HepG2 (cell line): ENCODE results near the gene OLR1. TPM values are rescaled to one million over a fixed set of nuclear protein-coding genes. Genes with fewer than 3 reads are reported as not detected.

Experiments used
- BCLAF1 ChIP-seq: fragments of 450-650 bp; IDR thresholded peaks from 2 replicates; pipeline ENCODE4 v1.6.1; 2017; ENCODE audit warnings: mild to moderate bottlenecking
- BHLHE40 ChIP-seq: IDR thresholded peaks from 2 replicates; pipeline ENCODE4 v1.6.1; 2011; ENCODE audit warnings: low read length, improper control_type of control experiment
- E2F5 ChIP-seq: sonication (generic); formaldehyde crosslinking; conservative IDR thresholded peaks from 2 replicates; pipeline ENCODE4 v1.4.0; 2020; ENCODE audit warnings: missing genetic modification reagents
- FOXO4 ChIP-seq: sonication (generic); formaldehyde crosslinking; conservative IDR thresholded peaks from 2 replicates; pipeline ENCODE4 v1.8.1; 2023; ENCODE audit warnings: missing genetic modification reagents
- HNRNPK ChIP-seq: fragments of 200-400 bp; formaldehyde crosslinking; IDR thresholded peaks from 2 replicates; pipeline ENCODE4 v1.6.1; 2018; ENCODE audit warnings: low read length, low read depth, moderate library complexity, mild to moderate bottlenecking; ENCODE audit not compliant: poor library complexity, severe bottlenecking
- IKZF4 ChIP-seq: sonication (generic); formaldehyde crosslinking; IDR thresholded peaks from 2 replicates; pipeline ENCODE4 v1.5.1; 2020; ENCODE audit warnings: borderline replicate concordance, mild to moderate bottlenecking, low read depth, missing genetic modification reagents; ENCODE audit errors: not compliant biosample characterization
- NCOA1 ChIP-seq: sonication (generic); formaldehyde crosslinking; IDR thresholded peaks from 2 replicates; pipeline ENCODE4 v1.9.0; 2021; ENCODE audit warnings: missing genetic modification reagents
- NFE2L1 ChIP-seq: sonication (generic); formaldehyde crosslinking; IDR thresholded peaks from 2 replicates; pipeline ENCODE4 v1.4.0; 2020; ENCODE audit warnings: missing genetic modification reagents, mild to moderate bottlenecking, borderline replicate concordance
- ONECUT2 ChIP-seq: sonication (generic); formaldehyde crosslinking; IDR thresholded peaks from 2 replicates; pipeline ENCODE4 v1.4.0; 2020; ENCODE audit warnings: missing genetic modification reagents
- PTBP1 ChIP-seq: fragments of 200-400 bp; formaldehyde crosslinking; IDR thresholded peaks from 2 replicates; pipeline ENCODE4 v1.6.1; 2018; ENCODE audit warnings: low read length, low read depth; ENCODE audit not compliant: poor library complexity, severe bottlenecking
- RBM22 ChIP-seq: fragments of 200-400 bp; formaldehyde crosslinking; optimal IDR thresholded peaks from 2 replicates; pipeline ENCODE3; 2017; ENCODE audit warnings: mild to moderate bottlenecking, low read length, moderate library complexity
- SIX1 ChIP-seq: sonication (generic); formaldehyde crosslinking; IDR thresholded peaks from 2 replicates; pipeline ENCODE4 v1.4.0; 2020; ENCODE audit warnings: missing genetic modification reagents, borderline replicate concordance
- SKI ChIP-seq: fragments of 450-650 bp; IDR thresholded peaks from one replicate; pipeline ENCODE4 v1.6.1; 2018; ENCODE audit warnings: mild to moderate bottlenecking; ENCODE audit not compliant: partially characterized antibody
- SRY ChIP-seq: sonication (generic); formaldehyde crosslinking; IDR thresholded peaks from 2 replicates; pipeline ENCODE4 v1.8.0; 2022; ENCODE audit warnings: mild to moderate bottlenecking, missing genetic modification reagents
- THAP11 ChIP-seq: IDR thresholded peaks from 2 replicates; pipeline ENCODE4 v1.6.1; 2016; ENCODE audit warnings: missing biosample characterization, missing genetic modification reagents
- ZFP41 ChIP-seq: sonication (generic); formaldehyde crosslinking; IDR thresholded peaks from 2 replicates; pipeline ENCODE4 v1.4.0; 2020; ENCODE audit warnings: mild to moderate bottlenecking, missing genetic modification reagents, borderline replicate concordance
- ZNF17 ChIP-seq: sonication (generic); formaldehyde crosslinking; IDR thresholded peaks from 2 replicates; pipeline ENCODE4 v1.5.0; 2020; ENCODE audit warnings: mild to moderate bottlenecking, missing genetic modification reagents
- ZNF337 ChIP-seq: sonication (generic); formaldehyde crosslinking; IDR thresholded peaks from 2 replicates; pipeline ENCODE4 v1.5.1; 2020; ENCODE audit warnings: missing genetic modification reagents, low read depth, mild to moderate bottlenecking, borderline replicate concordance
- ZNF367 ChIP-seq: sonication (generic); formaldehyde crosslinking; IDR thresholded peaks from 2 replicates; pipeline ENCODE4 v1.4.0; 2020; ENCODE audit warnings: missing genetic modification reagents, borderline replicate concordance
- ZNF644 ChIP-seq: IDR thresholded peaks from 2 replicates; pipeline ENCODE4 v1.6.1; 2016; ENCODE audit warnings: low read depth
- polyA plus RNA-seq, 8 experiments: library from polyadenylated mRNA; depleted of rRNA in 3 of 8; stranded (reverse) in 7 of 8; unstranded in 1 of 8; fragments of >200 nt; fragmentation: Illumina TruSeq in 4 of 8; extraction: Trizol in 4 of 8; gene quantifications; 2 replicates each; pipeline versions ENCODE4 v1.2.1 to v1.2.3, GENCODE V29; 2011 to 2016; ENCODE audit warnings: low read depth in 4 of 8, missing spikeins in 1 of 8, mixed read lengths in 1 of 8; ENCODE audit not compliant: insufficient read depth in 1 of 8
- total RNA-seq, 5 experiments: library from RNA; depleted of rRNA; stranded (reverse); fragments of >200 nt; fragmentation: Illumina TruSeq; extraction: Trizol; gene quantifications; 2 replicates each; pipeline ENCODE4 v1.2.3, GENCODE V29; 2016; ENCODE audit warnings: low read depth in 1 of 5
- TF ChIP-seq, protein P1 (sequence below): sonication (generic); formaldehyde crosslinking; IDR thresholded peaks from 2 replicates; pipeline ENCODE4 v1.4.0; 2020; ENCODE audit warnings: missing genetic modification reagents
- TF ChIP-seq, protein P2 (sequence below): sonication (generic); formaldehyde crosslinking; IDR thresholded peaks from 2 replicates; pipeline ENCODE4 v1.8.0; 2022; ENCODE audit warnings: missing genetic modification reagents, mild to moderate bottlenecking, inconsistent platforms, borderline replicate concordance

Gene OLR1
- total and polyA plus RNA-seq, 2 of the 13 experiments (the other 11 are each of a cell fraction or from before 2014, with no cell fraction given), result not detected

GRCh38 chr12:10211940-10212738 is 40.2 kb upstream of the OLR1 start (continued):
- TF ChIP-seq ZNF17 (CRISPR knock-in tag) (no peak), IKZF4 (CRISPR knock-in tag) (no peak), BCLAF1 (no peak), ZFP41 (CRISPR knock-in tag) (no peak), E2F5 (CRISPR knock-in tag) (no peak), ZNF337 (CRISPR knock-in tag) (no peak), SKI (no peak), THAP11 (CRISPR knock-in tag) (peak; percentile 65; the same call in 1 of the 2 replicates), NCOA1 (CRISPR knock-in tag) (no peak), ONECUT2 (CRISPR knock-in tag) (no peak), PTBP1 (no peak), ZNF367 (CRISPR knock-in tag) (no peak), BHLHE40 (peak; percentile 90), SIX1 (CRISPR knock-in tag) (no peak), HNRNPK (no peak), FOXO4 (no peak), SRY (CRISPR knock-in tag) (no peak), NFE2L1 (CRISPR knock-in tag) (no peak), RBM22 (no peak), ZNF644 (CRISPR knock-in tag) (peak; percentile 19; the same call in 1 of the 2 replicates)
- TF ChIP-seq, protein P1, sequence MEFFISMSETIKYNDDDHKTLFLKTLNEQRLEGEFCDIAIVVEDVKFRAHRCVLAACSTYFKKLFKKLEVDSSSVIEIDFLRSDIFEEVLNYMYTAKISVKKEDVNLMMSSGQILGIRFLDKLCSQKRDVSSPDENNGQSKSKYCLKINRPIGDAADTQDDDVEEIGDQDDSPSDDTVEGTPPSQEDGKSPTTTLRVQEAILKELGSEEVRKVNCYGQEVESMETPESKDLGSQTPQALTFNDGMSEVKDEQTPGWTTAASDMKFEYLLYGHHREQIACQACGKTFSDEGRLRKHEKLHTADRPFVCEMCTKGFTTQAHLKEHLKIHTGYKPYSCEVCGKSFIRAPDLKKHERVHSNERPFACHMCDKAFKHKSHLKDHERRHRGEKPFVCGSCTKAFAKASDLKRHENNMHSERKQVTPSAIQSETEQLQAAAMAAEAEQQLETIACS (CRISPR knock-in tag), result no peak
- TF ChIP-seq, protein P2, sequence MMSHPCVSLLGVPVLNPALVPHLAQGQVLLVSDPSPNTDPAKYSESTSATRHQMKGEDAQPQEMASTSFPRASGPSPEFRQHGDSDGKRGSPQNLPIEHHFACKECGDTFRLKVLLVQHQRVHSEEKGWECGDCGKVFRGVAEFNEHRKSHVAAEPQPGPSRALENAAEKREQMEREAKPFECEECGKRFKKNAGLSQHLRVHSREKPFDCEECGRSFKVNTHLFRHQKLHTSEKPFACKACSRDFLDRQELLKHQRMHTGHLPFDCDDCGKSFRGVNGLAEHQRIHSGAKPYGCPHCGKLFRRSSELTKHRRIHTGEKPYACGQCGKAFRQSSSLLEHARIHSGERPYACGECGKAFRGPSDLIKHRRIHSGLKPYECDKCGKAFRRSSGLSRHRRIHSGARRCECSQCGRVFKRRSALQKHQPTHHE (CRISPR knock-in tag), result no peak
